ENCODE data around the gene TNFRSF6B.
A peak's percentile ranks its signal among the peaks of the same experiment; 100 is the strongest.

The TNFRSF6B gene

GRCh38 chr20:63698739-63699465 lies 2.5 kb downstream of the TNFRSF6B start:
- DNase-seq = no peak

GRCh38 chr20:63699466-63700198 lies 3.2 kb downstream of the TNFRSF6B start:
- no peak for DNase-seq

DNA sequence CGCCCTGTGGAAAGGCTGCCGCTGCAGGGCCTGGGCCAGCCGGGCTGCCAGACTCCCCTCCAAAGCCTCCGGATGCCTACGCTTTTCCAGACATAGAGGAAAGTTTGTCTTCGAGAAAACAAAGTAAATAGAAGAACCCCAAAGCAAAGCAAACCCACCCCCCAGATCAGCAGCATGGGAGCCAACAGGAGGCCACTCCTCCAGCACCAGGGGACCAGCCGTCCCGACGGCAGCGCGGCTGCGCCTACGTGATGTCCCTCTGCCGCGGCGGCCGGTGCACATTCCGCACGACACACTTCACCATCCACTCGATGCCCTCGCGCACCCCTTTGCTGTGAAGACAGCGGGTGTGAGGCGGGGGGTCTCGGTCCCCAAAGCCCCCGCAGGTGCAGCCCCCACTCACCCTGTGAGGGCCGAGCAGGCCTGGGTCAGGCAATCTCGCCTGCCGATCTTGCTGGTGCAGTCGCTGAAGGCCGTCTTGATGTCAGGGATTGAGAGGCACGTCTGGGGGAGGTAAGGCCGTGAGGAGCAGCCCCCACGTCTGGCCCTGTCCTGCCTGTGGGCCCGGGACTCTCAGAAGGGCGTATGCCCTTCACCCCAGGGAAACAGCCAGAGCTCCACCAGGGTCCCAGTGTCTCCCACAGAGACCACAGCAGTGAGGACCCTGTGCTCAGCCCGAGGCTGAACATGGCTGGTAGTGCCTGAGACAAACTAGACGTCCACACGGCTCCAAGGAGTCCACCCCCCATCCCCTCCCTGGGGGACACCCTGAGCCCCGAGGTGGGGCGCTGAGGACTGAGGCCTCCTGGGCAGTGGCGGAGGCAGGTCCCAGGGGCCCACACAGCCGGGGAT lies 4.0 kb downstream of the TNFRSF6B start:
- no peak for DNase-seq

- no peak for DNase-seq
Measured at GRCh38 chr20:63701051-63701328, 4.5 kb downstream of the TNFRSF6B start.

DNA sequence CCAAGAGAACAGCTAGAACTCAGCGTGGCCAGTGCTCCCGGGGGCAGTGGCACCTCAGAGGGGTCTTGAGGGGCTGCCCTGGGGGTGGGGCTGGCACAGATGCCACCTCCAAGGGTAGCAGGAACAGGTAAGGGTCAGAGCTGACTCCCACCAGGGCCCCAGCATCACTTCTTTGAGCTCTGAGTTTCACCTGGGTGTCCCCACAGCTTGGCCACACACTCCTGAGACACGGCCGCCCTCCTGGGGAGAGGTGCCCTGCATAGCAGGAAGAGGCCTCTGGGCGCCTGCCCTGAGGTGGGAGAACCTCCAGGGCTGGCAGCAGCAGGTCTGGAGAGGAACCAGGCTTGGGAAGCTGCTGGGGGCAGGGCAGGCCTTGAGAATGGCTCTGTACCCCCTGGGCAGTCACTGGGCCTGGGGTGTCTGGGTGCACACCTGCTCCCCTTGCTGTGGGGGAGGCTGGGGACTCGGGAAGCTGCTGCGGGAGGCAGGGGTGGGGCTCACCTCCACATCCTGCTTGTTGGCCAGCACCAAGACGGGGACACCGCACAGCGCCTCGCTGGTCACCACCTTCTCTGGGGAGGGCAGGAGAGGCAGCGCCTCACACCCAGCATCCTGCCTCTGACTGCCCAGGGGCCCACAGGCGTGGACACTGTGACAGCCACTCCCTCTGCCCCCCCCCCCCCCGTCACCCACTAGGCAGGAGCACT lies 5.0 kb downstream of the TNFRSF6B start:
- no peak for DNase-seq

GRCh38 chr20:63702036-63702665 lies 5.7 kb downstream of the TNFRSF6B start:
- DNase-seq = no peak

- no peak for DNase-seq
Measured at GRCh38 chr20:63702751-63703470, 6.5 kb downstream of the TNFRSF6B start.

GRCh38 chr20:63703471-63703975 lies 7.1 kb downstream of the TNFRSF6B start:
- DNase-seq = no peak

DNA sequence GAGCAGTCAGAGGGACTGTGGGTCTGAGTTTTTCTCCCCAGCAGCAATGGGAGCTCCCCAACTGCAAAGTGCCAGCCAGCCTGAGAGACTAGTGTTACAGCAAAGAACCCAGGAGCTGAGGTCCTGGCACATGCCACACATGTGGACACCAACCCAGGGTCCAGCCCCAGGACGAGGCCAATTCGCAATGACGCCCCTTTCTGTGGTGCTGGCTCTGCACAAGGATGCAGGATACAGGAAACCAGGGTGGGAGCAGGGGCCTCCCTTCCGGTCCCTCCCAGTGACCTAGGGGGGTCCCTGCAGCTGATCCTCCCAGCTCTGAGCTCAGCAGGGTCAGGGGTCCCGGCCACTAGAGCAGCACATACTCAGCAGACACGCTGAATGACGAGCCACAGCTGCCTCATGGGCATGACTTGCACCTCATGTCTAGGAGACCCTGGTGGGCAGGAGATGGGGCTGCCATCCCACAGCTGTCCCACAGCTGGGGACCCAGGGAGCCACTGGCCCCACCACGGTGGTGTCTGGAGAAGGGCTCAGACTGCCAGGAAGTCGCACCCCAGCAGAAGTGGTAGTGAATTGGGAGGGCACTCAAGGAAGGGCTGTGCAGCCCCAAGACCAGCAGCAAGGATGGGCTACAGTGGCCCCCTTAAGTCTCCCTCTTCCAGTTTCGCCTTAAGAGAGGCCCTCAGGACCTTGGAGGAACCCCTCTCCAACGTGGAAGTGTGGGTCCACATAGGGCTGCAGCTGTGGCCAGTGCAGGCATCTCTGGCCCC lies 7.7 kb downstream of the TNFRSF6B start:
- no peak for DNase-seq

DNA sequence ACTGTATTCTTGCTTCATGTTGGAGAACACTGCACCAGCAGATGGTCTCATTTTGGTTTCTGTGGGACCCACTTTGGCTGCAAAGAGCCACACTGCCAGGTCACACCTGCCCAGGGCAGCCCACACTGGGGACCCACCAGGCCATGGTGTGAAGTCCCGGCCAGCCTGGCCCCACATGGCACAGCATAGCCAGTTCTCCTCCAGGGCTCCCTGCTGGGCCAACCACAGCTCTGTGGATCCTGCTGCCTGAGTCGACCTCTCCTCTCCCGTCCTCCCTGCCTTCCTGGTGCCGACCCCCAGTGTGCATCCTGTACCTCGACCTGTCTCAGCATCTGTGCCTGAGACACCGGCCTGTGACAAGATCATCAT lies 8.3 kb downstream of the TNFRSF6B start:
- DNase-seq = no peak

DNA sequence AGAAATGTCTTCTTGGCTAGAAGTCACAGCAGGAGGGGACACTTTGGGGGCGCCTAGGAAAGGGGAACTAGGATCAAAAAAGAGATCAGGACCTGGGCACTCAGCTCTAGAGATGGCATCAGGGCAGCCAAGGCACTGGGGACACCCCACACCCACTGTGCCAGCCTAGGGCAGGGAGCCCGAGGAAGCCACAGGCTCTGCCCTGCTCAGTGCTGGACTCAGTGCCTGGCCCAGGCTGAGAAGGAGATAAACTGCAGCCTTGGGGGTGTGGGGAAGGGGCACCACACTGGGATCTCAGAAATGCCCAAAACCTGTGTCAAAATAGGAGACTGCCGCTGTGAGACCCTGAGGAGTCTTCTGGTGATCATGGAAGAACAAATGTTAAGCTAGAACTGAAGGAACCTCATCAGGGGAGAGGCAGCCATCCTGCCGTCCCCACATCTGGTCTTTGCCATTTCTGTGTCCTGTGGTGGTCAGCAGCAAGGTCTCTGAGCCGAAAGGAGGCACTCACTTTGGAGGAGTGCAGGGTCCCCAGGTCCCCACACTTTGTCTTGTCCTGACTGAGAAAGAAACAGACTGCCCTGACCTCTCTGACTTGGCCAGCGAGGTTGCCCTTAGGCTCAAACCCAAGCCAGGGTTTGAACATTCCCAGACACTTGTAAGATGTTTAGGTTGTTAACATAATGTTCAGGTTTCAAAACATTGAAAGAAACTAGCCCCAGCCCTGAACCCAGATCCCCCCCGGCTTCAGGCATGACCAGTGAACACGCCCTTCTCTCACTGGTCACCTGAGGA lies 9.0 kb downstream of the TNFRSF6B start:
- no peak for DNase-seq

DNA sequence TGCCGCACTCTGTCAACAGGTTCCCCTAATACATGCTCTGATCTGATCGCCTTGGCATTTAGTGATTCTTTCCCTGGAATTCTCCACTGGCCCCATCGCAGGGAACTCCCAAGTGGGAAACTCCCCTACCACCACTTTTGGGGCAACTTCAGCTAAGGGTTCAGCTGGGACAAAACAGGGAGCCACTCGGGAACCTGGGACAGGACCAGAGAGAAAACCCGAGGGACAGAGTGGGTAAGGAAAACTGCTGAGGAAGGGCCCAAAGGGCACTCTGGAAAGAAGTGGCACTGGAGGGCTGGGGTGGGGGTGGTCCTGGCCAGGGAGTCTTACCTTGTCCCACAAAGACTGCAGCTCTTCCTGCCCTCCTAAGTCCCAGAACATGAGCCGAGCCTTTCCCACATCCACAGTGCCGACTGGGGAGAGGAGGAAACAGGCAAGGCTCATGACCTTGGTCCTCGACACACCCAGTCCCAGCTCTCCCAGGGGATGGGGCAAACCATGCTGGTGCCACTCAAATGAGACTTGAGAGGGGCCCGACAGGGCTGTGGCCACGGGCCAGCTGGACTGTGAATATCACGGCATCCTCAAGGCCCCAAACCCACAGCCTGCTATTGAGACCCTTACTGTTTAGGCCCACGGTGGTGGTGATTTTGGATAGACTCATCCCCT lies 9.7 kb downstream of the TNFRSF6B start:
- no peak for DNase-seq

DNA sequence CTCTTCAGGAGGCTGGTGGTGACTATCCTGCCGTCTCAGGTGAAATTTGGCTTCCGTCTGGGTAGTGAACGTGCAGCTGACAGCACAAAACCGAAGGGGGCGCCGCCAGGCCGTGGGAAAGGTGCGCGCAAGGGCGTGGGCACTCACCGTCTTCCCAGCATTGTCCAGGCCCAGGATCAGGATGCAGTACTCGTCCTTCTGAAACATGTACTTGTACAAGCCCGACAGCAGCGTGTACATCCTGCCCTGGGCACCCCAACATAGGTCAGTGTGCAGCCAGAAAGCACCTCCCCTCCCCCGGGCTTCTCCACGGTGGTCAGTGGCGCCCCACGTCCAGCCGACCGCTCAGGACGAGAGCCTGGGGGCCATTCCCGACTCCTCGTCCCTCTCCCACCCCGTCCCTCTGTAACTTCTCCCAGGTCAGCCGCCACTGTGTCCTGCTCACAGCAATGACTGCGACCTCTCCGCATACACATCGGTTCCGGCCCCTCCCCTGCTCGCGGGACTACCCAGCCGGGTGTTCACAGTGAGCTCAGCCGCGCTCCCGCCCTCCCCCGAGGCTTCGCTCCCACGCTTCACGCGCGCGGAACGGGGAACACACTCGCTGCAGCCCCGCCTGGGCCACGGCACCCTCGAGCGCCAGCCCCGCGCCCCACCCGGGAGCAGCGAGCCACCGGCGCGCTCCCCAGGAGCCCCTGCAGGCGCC lies 10.6 kb downstream of the TNFRSF6B start:
- peak; percentile 69 for DNase-seq

- peak; percentile 93 for DNase-seq
Measured at GRCh38 chr20:63707558-63708300, 11.3 kb downstream of the TNFRSF6B start, which contains the start of the genes ARFRP1 and ZGPAT. TSS of gene ARFRP1 (minus strand) at chr20:63707976. CDS start at chr20:63707091, 885 bp downstream. TSS of gene ZGPAT (plus strand) at chr20:63708039. CDS start at chr20:63708581, 542 bp downstream.

DNA sequence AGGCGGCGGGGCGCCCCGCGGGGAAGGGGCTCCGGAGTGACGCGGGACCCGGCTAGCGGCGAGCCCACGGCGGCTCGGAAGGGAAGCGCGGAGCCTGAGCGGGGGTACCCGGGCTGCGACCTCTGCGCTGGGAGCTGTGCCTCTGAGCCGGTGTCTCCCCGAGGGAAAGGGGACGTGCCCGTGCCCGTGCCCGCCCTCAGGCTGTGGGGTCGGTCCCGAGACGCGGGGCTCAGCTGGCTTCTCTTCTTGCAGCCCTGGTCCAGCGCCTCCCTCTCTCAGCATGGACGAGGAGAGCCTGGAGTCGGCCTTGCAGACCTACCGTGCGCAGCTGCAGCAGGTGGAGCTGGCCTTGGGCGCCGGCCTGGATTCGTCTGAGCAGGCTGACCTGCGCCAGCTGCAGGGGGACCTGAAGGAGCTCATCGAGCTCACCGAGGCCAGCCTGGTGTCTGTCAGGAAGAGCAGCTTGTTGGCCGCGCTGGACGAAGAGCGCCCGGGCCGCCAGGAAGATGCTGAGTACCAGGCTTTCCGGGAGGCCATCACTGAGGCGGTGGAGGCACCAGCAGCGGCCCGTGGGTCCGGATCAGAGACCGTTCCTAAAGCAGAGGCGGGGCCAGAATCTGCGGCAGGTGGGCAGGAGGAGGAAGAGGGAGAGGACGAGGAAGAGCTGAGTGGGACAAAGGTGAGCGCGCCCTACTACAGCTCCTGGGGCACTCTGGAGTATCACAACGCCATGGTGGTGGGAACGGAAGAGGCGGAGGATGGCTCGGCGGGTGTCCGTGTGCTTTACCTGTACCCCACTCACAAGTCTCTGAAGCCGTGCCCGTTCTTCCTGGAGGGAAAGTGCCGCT lies 12.1 kb downstream of the TNFRSF6B start:
- no peak for DNase-seq

- no peak for DNase-seq
Measured at GRCh38 chr20:63709149-63709527, 12.7 kb downstream of the TNFRSF6B start.

DNA sequence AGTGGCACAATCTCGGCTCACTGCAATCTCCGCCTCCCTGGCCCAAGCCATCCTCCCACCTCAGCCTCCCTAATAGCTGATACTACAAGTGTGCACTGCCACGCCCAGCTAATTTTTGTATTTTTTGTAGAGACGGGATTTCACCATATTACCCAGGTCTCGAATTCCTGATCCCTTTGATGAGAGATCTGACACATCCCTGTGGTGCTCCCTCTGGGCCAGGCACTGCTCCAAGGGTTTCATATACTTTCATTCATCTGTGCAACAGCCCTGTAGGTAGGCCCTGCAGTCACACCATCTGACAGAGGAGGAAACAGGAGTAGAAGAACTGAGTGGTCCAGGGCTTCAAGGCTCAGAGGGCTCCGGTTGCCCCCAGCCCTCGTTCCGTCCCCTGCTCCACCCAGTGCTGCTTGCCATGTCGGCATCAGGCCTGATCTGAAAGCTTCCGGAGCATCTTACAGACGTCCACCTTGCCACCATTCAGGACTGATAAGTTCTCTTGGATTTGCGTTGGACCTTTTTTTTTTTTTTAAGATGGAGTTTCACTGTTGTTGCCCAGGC lies 14.7 kb downstream of the TNFRSF6B start:
- no peak for DNase-seq
